H9 (cell line): Measurements from ENCODE around the gene PCSK2. TPM values are rescaled to one million over a fixed set of nuclear protein-coding genes. Genes with fewer than 3 reads are reported as not detected.

Experiments used
- DNase-seq: peaks from one replicate; pipeline ENCODE4 v3.0.0-alpha.2; 2017
- H2AFZ ChIP-seq: one replicate; pipeline ENCODE4 v1.6.1; 2013; ENCODE audit warnings: mild to moderate bottlenecking, low read length, control low read depth, moderate library complexity
- H2AK5ac ChIP-seq: 2 replicates; pipeline ENCODE4 v1.6.1; 2013; ENCODE audit warnings: low read length, control low read depth, mixed read lengths; ENCODE audit not compliant: insufficient read length
- H2BK120ac ChIP-seq: one replicate; pipeline ENCODE4 v1.6.1; 2013; ENCODE audit warnings: low read depth, mild to moderate bottlenecking, low read length, control low read depth, inconsistent platforms; ENCODE audit not compliant: poor library complexity, severe bottlenecking
- H2BK12ac ChIP-seq: 2 replicates; pipeline ENCODE4 v1.6.1; 2013; ENCODE audit warnings: low read length, control low read depth, mixed read lengths, low read depth; ENCODE audit not compliant: insufficient read length
- H2BK15ac ChIP-seq: 2 replicates; pipeline ENCODE4 v1.6.1; 2013; ENCODE audit warnings: low read depth, low read length, control low read depth
- H2BK20ac ChIP-seq: one replicate; pipeline ENCODE4 v1.6.1; 2013; ENCODE audit warnings: low read depth, mild to moderate bottlenecking, low read length, control low read depth, inconsistent platforms; ENCODE audit not compliant: poor library complexity, severe bottlenecking
- H2BK5ac ChIP-seq: 2 replicates; pipeline ENCODE4 v1.6.1; 2013; ENCODE audit warnings: low read length, control low read depth, mixed read lengths; ENCODE audit not compliant: insufficient read length
- H3K14ac ChIP-seq: 2 replicates; pipeline ENCODE4 v1.6.1; 2013; ENCODE audit warnings: low read length, control low read depth; ENCODE audit not compliant: insufficient read depth
- H3K18ac ChIP-seq: 2 replicates; pipeline ENCODE4 v1.6.1; 2013; ENCODE audit warnings: low read depth, mild to moderate bottlenecking, mixed read lengths, low read length, control low read depth; ENCODE audit not compliant: insufficient read length
- H3K23ac ChIP-seq: 2 replicates; pipeline ENCODE4 v1.6.1; 2013; ENCODE audit warnings: low read length, control low read depth, mixed read lengths, low read depth; ENCODE audit not compliant: insufficient read length
- H3K23me2 ChIP-seq: 2 replicates; pipeline ENCODE4 v1.6.1; 2013; ENCODE audit warnings: low read depth, mild to moderate bottlenecking, mixed read lengths, low read length, control low read depth; ENCODE audit not compliant: insufficient read length, poor library complexity, severe bottlenecking
- H3K27ac ChIP-seq: 2 replicates; pipeline ENCODE4 v1.5.1; 2013; ENCODE audit warnings: low read length, control low read depth, mixed read lengths, low read depth; ENCODE audit not compliant: insufficient read length
- H3K27me3 ChIP-seq: 2 replicates; pipeline ENCODE4 v1.6.1; 2013; ENCODE audit warnings: low read length, control low read depth, inconsistent platforms; ENCODE audit not compliant: insufficient read depth
- H3K4ac ChIP-seq: 2 replicates; pipeline ENCODE4 v1.6.1; 2013; ENCODE audit warnings: low read depth, mild to moderate bottlenecking, control low read depth, inconsistent platforms, low read length, moderate library complexity
- H3K4me1 ChIP-seq: 2 replicates; pipeline ENCODE4 v1.6.1; 2013; ENCODE audit warnings: low read length, control low read depth, inconsistent platforms; ENCODE audit not compliant: insufficient read depth
- H3K4me2 ChIP-seq: 2 replicates; pipeline ENCODE4 v1.6.1; 2013; ENCODE audit warnings: low read length, control low read depth, mixed read lengths; ENCODE audit not compliant: insufficient read length, insufficient read depth
- H3K56ac ChIP-seq: 2 replicates; pipeline ENCODE4 v1.6.1; 2013; ENCODE audit warnings: low read depth, mild to moderate bottlenecking, mixed read lengths, low read length, control low read depth; ENCODE audit not compliant: insufficient read length
- H3K79me1 ChIP-seq: 2 replicates; pipeline ENCODE4 v1.6.1; 2013; ENCODE audit warnings: low read depth, mild to moderate bottlenecking, moderate library complexity, low read length, control low read depth, inconsistent platforms; ENCODE audit not compliant: insufficient read depth, poor library complexity, severe bottlenecking
- H3K79me2 ChIP-seq: 2 replicates; pipeline ENCODE4 v1.6.1; 2013; ENCODE audit warnings: low read length, control low read depth, inconsistent platforms; ENCODE audit not compliant: insufficient read depth
- H3K9ac ChIP-seq: 2 replicates; pipeline ENCODE4 v1.6.1; 2013; ENCODE audit warnings: low read length, control low read depth, mixed read lengths; ENCODE audit not compliant: insufficient read length; ENCODE audit errors: extremely low read depth
- H3K9me3 ChIP-seq: one replicate; pipeline ENCODE4 v1.6.1; 2013; ENCODE audit warnings: low read depth, low read length, inconsistent platforms; ENCODE audit not compliant: control insufficient read depth
- H3T11ph ChIP-seq: one replicate; pipeline ENCODE4 v1.6.1; 2013; ENCODE audit warnings: mild to moderate bottlenecking, low read length, control low read depth, inconsistent platforms
- H4K20me1 ChIP-seq: one replicate; pipeline ENCODE4 v1.6.1; 2013; ENCODE audit not compliant: control insufficient read depth, insufficient read length, insufficient read depth
- H4K5ac ChIP-seq: 2 replicates; pipeline ENCODE4 v1.6.1; 2013; ENCODE audit warnings: low read depth, mild to moderate bottlenecking, mixed read lengths, low read length, control low read depth; ENCODE audit not compliant: insufficient read length
- H4K8ac ChIP-seq: replicated peaks from 2 replicates; pipeline ENCODE4 v1.6.1; 2013; ENCODE audit warnings: low read length, control low read depth, mixed read lengths, low read depth; ENCODE audit not compliant: insufficient read length
- H4K91ac ChIP-seq: 2 replicates; pipeline ENCODE4 v1.6.1; 2013; ENCODE audit warnings: low read depth, mild to moderate bottlenecking, moderate library complexity, mixed read lengths, low read length, control low read depth; ENCODE audit not compliant: insufficient read length
- H3K27ac Mint-ChIP-seq, 3 experiments: 2 replicates in 2 of 3; 3 replicates in 1 of 3; pipeline ENCODE4 v1.8.0; 2020 to 2021; ENCODE audit warnings: mixed read lengths in 3 of 3, mild to moderate bottlenecking in 1 of 3, moderate library complexity in 1 of 3
- H3K27me3 Mint-ChIP-seq: 2 replicates; pipeline ENCODE4 v1.8.0; 2021; ENCODE audit warnings: low read depth, mild to moderate bottlenecking, moderate library complexity, mixed read lengths
- H3K36me3 Mint-ChIP-seq, 3 experiments: 2 replicates in 2 of 3; 3 replicates in 1 of 3; pipeline ENCODE4 v1.8.0; 2020 to 2021; ENCODE audit warnings: low read depth in 3 of 3, mixed read lengths in 3 of 3; ENCODE audit not compliant: insufficient read depth in 1 of 3
- H3K4me1 Mint-ChIP-seq, 2 experiments: 2 replicates each; pipeline ENCODE4 v1.8.0; 2020; ENCODE audit warnings: mixed read lengths in 2 of 2
- H3K4me3 Mint-ChIP-seq, 2 experiments: 2 replicates in 1 of 2; 3 replicates in 1 of 2; pipeline ENCODE4 v1.8.0; 2020 to 2021; ENCODE audit warnings: mild to moderate bottlenecking in 2 of 2, mixed read lengths in 2 of 2, moderate library complexity in 1 of 2
- H3K9me3 Mint-ChIP-seq, 2 experiments: 2 replicates in 1 of 2; 3 replicates in 1 of 2; pipeline ENCODE4 v1.8.0; 2020; ENCODE audit warnings: mild to moderate bottlenecking in 2 of 2, mixed read lengths in 2 of 2, moderate library complexity in 1 of 2
- total RNA-seq: library from RNA; stranded (reverse); gene quantifications from 2 replicates; pipeline ENCODE4 v1.2.1, GENCODE V29; 2021
- TF ChIP-seq, protein P1 (sequence below): fragments of 200-600 bp; sonication (generic); conservative IDR thresholded peaks from 3 replicates; pipeline ENCODE4 v1.8.0; 2021; ENCODE audit warnings: antibody characterized with exemption, mild to moderate bottlenecking

The PCSK2 gene
- total RNA-seq, 1 experiment from 2014 or later: 2.8 TPM

DNA sequence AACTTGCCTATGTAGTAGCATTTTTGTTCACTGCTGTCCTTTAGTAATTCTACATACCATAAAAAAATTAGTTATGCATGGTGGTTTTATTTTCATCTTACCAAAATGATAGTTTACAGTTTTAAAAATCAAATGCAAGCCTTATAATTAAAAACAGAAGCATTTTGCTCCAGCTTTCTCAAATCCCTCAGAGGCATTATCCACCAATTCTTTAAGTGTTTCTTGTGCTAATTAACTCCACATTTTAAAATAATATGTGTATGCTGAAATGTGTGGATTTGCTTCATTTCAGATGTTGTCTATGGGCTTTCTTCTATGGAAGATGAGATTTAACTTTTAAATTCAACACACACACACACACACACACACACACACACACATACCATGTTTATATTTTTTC, 49.3 kb downstream of the PCSK2 start:
- Mint-ChIP-seq H3K9me3 (peaks cover 0 to 3% of the 10 kb centered on the region in 2 experiments; a peak in 2 of 5 replicates), H3K27ac (no peak overlapping the region), H3K36me3 (no peaks in the 10 kb centered on the region), H3K4me3 (no peak overlapping the region), H3K27me3 (no peaks in the 10 kb centered on the region; the same call in 1 of the 2 replicates), H3K4me1 (no peaks in the 10 kb centered on the region)
- no peaks in the 10 kb centered on the region for H3K79me2 ChIP-seq
- no peak overlapping the region for H3K9ac ChIP-seq
- no peak overlapping the region for H2BK12ac ChIP-seq
- H3T11ph ChIP-seq: no peak overlapping the region
- no peaks in the 10 kb centered on the region for H3K23me2 ChIP-seq
- no peaks in the 10 kb centered on the region for H3K4me1 ChIP-seq
- no peak overlapping the region for H3K14ac ChIP-seq
- H2BK15ac ChIP-seq: no peak overlapping the region
- no peak overlapping the region for H2AK5ac ChIP-seq
- no peak overlapping the region for H3K23ac ChIP-seq
- H2BK5ac ChIP-seq: no peak overlapping the region
- TF ChIP-seq, protein P1, sequence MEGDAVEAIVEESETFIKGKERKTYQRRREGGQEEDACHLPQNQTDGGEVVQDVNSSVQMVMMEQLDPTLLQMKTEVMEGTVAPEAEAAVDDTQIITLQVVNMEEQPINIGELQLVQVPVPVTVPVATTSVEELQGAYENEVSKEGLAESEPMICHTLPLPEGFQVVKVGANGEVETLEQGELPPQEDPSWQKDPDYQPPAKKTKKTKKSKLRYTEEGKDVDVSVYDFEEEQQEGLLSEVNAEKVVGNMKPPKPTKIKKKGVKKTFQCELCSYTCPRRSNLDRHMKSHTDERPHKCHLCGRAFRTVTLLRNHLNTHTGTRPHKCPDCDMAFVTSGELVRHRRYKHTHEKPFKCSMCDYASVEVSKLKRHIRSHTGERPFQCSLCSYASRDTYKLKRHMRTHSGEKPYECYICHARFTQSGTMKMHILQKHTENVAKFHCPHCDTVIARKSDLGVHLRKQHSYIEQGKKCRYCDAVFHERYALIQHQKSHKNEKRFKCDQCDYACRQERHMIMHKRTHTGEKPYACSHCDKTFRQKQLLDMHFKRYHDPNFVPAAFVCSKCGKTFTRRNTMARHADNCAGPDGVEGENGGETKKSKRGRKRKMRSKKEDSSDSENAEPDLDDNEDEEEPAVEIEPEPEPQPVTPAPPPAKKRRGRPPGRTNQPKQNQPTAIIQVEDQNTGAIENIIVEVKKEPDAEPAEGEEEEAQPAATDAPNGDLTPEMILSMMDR: no peak
- no peak overlapping the region for H4K91ac ChIP-seq
- no peak overlapping the region for H3K56ac ChIP-seq
- no peak overlapping the region for H3K4ac ChIP-seq
- H3K9me3 ChIP-seq: no peaks in the 10 kb centered on the region
- no peak overlapping the region for H3K27ac ChIP-seq
- H3K18ac ChIP-seq: no peak overlapping the region
- no peak overlapping the region for H3K4me2 ChIP-seq
- no peaks in the 10 kb centered on the region for H3K27me3 ChIP-seq
- no peak for DNase-seq
- no peak overlapping the region for H2BK20ac ChIP-seq
- H4K8ac ChIP-seq: no peak overlapping the region
- H4K5ac ChIP-seq: no peak overlapping the region
- no peak overlapping the region for H2BK120ac ChIP-seq
- no peaks in the 10 kb centered on the region for H3K79me1 ChIP-seq
- no peak overlapping the region for H2AFZ ChIP-seq
- H4K20me1 ChIP-seq: no peaks in the 10 kb centered on the region
